ES-I3 (cell line): ENCODE measurements around the gene ZC4H2.
"Not testable (repeated sequence)": the region's sequence is repeated elsewhere in the genome, so short reads cannot be mapped to it uniquely, and the experiment has no call there.

Experiments
- H3K36me3 ChIP-seq: 2 replicates; pipeline ENCODE4 v1.6.1; 2013; ENCODE audit warnings: mild to moderate bottlenecking, low read length, control low read depth, moderate library complexity; ENCODE audit not compliant: insufficient read depth
- H3K4me1 ChIP-seq: 2 replicates; pipeline ENCODE4 v1.6.1; 2013; ENCODE audit warnings: mild to moderate bottlenecking, control low read depth, low read length; ENCODE audit not compliant: insufficient read depth
- H3K9ac ChIP-seq: 2 replicates; pipeline ENCODE4 v1.6.1; 2013; ENCODE audit warnings: low read depth, mild to moderate bottlenecking, low read length, moderate library complexity
- H3K9me3 ChIP-seq: 2 replicates; pipeline ENCODE4 v1.6.1; 2013; ENCODE audit warnings: mild to moderate bottlenecking, low read length, moderate library complexity; ENCODE audit not compliant: control insufficient read depth, insufficient read depth

Gene ZC4H2, protein sequence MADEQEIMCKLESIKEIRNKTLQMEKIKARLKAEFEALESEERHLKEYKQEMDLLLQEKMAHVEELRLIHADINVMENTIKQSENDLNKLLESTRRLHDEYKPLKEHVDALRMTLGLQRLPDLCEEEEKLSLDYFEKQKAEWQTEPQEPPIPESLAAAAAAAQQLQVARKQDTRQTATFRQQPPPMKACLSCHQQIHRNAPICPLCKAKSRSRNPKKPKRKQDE

GRCh38 chrX:64975989-64976672 lies at the start of gene ZC4H2:
Gene ZC4H2 (minus strand): TSS chrX:64976450. CDS start chrX:64976377, 73 bp downstream.
- no peaks in the 10 kb centered on the region for H3K9me3 ChIP-seq
- H3K4me1 ChIP-seq = no peaks in the 10 kb centered on the region
- H3K9ac ChIP-seq = peak within 1 kb of the TSS; percentile 93
- no peaks in the 10 kb centered on the region; the same call in 1 of the 2 replicates for H3K36me3 ChIP-seq

- H3K36me3 ChIP-seq = no peaks in the 10 kb centered on the region
- no peak overlapping the region for H3K9ac ChIP-seq
- H3K4me1 ChIP-seq = peaks cover 3% of the 10 kb centered on the region; the same call in 1 of the 2 replicates
- no peaks in the 10 kb centered on the region for H3K9me3 ChIP-seq
These were observed 41.2 kb upstream of the ZC4H2 start for GRCh38 chrX:65017451-65017850.

- Histone ChIP-seq H3K4me1 (peaks cover 3% of the 10 kb centered on the region; the same call in 1 of the 2 replicates), H3K9me3 (no peaks in the 10 kb centered on the region), H3K9ac (no peak overlapping the region), H3K36me3 (no peaks in the 10 kb centered on the region)
These were observed 38.0 kb upstream of the ZC4H2 start for GRCh38 chrX:65014230-65014629.

- Histone ChIP-seq H3K36me3 (no peaks in the 10 kb centered on the region), H3K9me3 (no peaks in the 10 kb centered on the region), H3K4me1 (no peaks in the 10 kb centered on the region), H3K9ac (no peak overlapping the region)
These were observed 33.2 kb upstream of the ZC4H2 start for GRCh38 chrX:65009459-65009858.

DNA sequence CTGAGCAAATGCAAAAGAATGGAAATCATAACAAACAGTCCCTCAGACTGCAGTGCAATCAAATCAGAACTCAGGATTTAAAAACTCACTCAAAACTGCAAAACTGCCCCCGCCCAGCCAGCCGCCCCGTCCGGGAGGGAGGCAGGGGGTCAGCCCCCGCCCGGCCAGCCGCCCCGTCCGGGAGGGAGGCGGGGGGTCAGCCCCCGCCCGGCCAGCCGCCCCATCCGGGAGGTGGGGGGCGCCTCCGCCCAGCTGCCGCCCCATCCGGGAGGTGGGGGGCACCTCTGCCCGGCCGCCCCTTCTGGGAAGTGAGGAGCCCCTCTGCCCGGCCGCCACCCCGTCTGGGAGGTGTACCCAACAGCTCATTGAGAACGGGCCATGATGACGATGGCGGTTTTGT lies 26.0 kb upstream of the ZC4H2 start:
- not testable (repeated sequence) for H3K36me3 ChIP-seq, H3K4me1 ChIP-seq, H3K9me3 ChIP-seq, H3K9ac ChIP-seq

DNA sequence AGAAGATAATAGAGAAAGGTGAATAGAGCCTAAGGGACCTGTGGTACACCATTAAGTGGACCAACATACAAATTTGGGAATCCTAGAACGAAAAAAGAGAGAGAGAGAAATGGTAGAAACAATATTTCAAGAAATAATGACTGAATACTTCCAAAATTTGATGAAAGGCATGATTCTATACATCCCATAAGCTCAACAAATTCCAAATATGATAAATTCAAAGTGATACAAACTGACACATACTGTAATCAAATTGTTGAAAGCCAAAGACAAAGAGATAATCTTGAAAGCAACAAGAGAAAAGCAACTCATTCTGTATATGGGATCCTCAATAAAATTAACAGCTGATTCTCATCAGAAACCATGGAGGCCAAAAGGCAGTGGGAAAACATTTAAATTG lies 20.6 kb upstream of the ZC4H2 start:
- H3K36me3 ChIP-seq = no peaks in the 10 kb centered on the region
- H3K9ac ChIP-seq = no peak overlapping the region
- no peaks in the 10 kb centered on the region for H3K9me3 ChIP-seq
- H3K4me1 ChIP-seq = no peaks in the 10 kb centered on the region

DNA sequence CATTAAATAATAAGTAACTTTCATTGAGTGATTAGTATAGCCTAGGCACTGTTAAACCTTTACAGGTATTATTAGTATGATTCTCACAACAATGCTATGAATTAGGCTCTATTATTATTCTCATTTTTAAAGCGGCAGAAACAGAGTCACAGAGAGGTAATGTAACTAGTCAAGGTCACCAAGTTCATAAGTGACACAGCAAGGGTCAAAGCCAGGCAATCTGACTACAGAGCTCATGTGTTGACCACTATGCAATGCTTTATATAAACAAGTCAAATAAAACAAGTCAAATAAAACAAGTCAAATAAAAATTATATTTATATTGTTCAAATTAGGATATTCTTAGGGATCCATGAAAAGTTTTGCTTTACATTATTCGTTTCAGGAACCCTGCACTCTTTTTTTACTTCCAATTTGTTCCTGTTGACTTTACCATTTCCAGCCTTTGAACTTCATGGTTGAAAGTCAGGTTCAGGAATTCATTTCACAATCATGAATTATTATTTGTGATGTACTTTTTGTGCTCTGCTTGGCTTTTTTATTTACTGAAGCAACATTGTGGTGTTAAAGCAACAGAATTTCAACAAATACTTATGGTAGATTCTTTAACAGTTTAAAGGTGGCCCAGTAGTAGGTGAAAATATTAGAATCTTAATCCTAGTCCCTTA lies 18.0 kb upstream of the ZC4H2 start:
- Histone ChIP-seq H3K4me1 (no peaks in the 10 kb centered on the region), H3K9me3 (no peaks in the 10 kb centered on the region), H3K9ac (no peak overlapping the region), H3K36me3 (no peaks in the 10 kb centered on the region)

DNA sequence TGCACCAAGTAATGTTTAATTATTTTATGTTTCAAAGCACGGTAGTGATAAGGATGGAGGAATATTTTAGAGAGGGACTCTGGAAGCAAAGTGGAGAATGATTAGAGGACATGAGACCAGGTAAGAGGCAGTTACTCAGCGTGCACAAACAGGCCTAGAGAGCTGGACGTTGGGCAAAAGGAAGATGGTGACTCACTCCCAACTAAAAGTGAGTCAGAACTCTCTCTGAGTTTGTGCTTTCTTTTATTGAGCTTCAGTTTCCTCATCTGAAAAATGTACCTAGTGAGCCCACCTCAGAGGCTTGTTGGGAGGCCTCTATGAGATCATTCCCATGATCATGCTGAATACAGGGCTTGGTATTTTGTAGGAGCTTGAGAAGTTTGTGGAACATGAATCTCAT lies 1.6 kb upstream of the ZC4H2 start:
- Histone ChIP-seq H3K9me3 (no peaks in the 10 kb centered on the region), H3K4me1 (peaks cover 3% of the 10 kb centered on the region; the same call in 1 of the 2 replicates), H3K36me3 (no peaks in the 10 kb centered on the region), H3K9ac (no peak overlapping the region)

GRCh38 chrX:64977051-64977450 lies 801 bp upstream of the ZC4H2 start:
- Histone ChIP-seq H3K36me3 (no peaks in the 10 kb centered on the region; the same call in 1 of the 2 replicates), H3K9ac (no peak overlapping the region; the same call in 1 of the 2 replicates), H3K9me3 (no peaks in the 10 kb centered on the region), H3K4me1 (no peaks in the 10 kb centered on the region)

GRCh38 chrX:64976673-64977040 lies 407 bp upstream of the ZC4H2 start:
- peak overlapping the region; percentile 93 for H3K9ac ChIP-seq
- no peaks in the 10 kb centered on the region for H3K9me3 ChIP-seq
- H3K4me1 ChIP-seq = no peaks in the 10 kb centered on the region
- H3K36me3 ChIP-seq = no peaks in the 10 kb centered on the region; the same call in 1 of the 2 replicates

DNA sequence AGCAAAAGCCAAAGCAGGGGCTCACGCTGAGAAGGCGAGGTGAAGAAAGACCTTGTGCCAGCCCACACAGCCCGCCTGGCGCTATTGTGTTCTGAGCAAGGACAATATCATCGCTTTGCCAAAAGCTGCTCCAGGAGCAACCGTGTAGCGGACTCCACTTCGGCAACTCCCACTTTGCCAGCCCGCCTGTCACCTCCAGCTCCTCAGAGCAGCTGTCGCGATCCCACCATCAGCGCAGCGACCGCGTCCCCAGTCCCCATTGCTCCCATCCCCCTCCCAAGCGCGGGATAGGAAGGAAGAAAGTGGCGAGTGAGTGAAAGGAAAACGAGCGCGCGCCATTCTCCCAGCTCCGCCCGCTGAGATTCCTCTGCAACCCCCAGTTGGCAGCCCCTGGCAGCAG lies 759 bp downstream of the ZC4H2 start:
- no peaks in the 10 kb centered on the region for H3K4me1 ChIP-seq
- H3K9me3 ChIP-seq = no peaks in the 10 kb centered on the region
- H3K36me3 ChIP-seq = no peaks in the 10 kb centered on the region; the same call in 1 of the 2 replicates
- H3K9ac ChIP-seq = peak overlapping the region; percentile 93

DNA sequence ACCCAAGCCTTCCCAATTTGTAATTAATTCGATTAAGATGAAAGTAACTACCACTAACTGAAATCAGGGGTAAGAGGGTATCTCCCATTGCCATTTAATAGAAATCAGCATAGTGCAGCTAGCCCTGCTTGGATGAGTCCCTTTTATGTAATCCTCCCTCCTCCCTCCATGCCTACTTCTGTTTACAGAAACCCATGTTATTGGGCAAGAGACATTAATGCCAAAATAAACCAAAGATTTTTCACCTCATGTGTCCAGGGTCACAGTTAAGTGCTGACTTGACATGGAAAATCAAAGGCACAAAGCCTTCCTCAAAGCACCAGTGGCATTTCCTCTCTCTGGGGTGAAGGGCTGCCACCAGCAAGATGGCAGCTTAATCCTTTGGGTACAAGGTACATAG lies 50.8 kb downstream of the ZC4H2 start:
- no peaks in the 10 kb centered on the region for H3K36me3 ChIP-seq
- no peaks in the 10 kb centered on the region for H3K4me1 ChIP-seq
- no peaks in the 10 kb centered on the region for H3K9me3 ChIP-seq
- H3K9ac ChIP-seq = no peak overlapping the region

DNA sequence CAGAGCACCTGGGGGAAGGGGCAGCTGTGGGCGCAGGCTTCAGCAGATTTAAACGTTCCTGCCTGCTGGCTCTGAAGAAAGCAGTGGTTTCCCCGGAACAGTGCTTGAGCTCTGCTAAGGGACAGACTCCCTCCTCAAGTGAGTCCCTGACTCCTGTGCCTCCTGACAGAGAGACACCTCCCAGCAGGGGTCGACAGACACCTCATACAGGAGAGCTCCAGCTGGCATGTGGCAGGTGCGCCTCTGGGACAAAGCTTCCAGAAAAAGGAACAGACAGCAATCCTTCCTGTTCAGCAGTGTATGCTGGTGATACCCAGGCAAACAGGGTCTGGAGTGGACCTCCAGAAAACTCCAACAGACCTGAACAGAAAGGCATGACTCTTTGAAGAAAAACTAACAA lies 68.1 kb downstream of the ZC4H2 start:
- Histone ChIP-seq H3K36me3 (no peaks in the 10 kb centered on the region), H3K4me1 (no peaks in the 10 kb centered on the region), H3K9ac (no peak overlapping the region), H3K9me3 (no peaks in the 10 kb centered on the region)

DNA sequence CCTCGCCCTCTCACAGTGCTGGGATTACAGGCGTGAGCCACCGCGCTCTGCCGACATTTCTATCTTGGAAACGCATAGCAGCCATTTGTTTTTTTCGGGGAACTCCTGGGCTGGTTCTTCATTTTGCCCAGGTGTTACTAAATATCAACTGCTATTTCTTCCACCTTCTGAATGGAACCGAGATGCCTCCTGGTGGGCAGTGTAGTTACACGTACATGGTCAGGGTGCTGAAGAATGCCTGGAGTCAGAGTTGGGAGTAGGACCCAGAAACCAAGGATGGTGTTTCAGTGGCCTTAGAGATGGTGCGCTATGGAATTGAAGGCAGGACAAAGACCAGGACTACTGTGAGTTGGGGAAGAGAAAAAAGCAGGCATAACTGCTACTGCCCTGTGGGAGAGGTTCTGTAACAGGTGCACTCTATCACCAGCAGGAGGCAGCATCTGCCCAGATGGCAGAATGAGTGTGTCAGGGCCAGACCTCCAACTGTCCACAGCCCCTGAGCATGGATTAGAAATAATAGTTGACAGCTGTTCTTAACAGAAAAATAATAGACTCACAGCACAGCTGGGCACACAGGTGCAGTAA lies 81.7 kb downstream of the ZC4H2 start:
- H3K36me3 ChIP-seq = no peaks in the 10 kb centered on the region
- no peak overlapping the region for H3K9ac ChIP-seq
- no peaks in the 10 kb centered on the region for H3K4me1 ChIP-seq
- H3K9me3 ChIP-seq = no peaks in the 10 kb centered on the region
